ENCODE data around the gene GLRX5.

Gene GLRX5

GRCh38 chr14:95534299-95535225 is at the start of gene GLRX5:
Gene GLRX5 (plus strand): TSS chr14:95535050. CDS start chr14:95535090, 40 bp downstream.
- peak within 1 kb of the TSS; percentile 83 for H3K4me3 ChIP-seq (ENCODE audit: low read depth, low read length)
- no peak for TF ChIP-seq CTCF (IDR thresholded peaks at IDR 0.05; ENCODE audit: control insufficient read depth, extremely low read depth, insufficient read depth)
- peak; percentile 100 for DNase-seq (ENCODE audit: low read depth)

GRCh38 chr14:95485222-95485819 is 49.5 kb upstream of the GLRX5 start:
- TF ChIP-seq CTCF (IDR thresholded peaks at IDR 0.05; ENCODE audit: control insufficient read depth, extremely low read depth, insufficient read depth): no peak
- no peak for DNase-seq (ENCODE audit: low read depth)
- H3K4me3 ChIP-seq (ENCODE audit: low read depth, low read length): no peak overlapping the region

- no peak for DNase-seq (ENCODE audit: low read depth)
- no peak overlapping the region for H3K4me3 ChIP-seq (ENCODE audit: low read depth, low read length)
- TF ChIP-seq CTCF (IDR thresholded peaks at IDR 0.05; ENCODE audit: control insufficient read depth, extremely low read depth, insufficient read depth): no peak
Observed at GRCh38 chr14:95486875-95487668, 47.8 kb upstream of the GLRX5 start.

- TF ChIP-seq CTCF (IDR thresholded peaks at IDR 0.05; ENCODE audit: control insufficient read depth, extremely low read depth, insufficient read depth): no peak
- no peak for DNase-seq (ENCODE audit: low read depth)
- H3K4me3 ChIP-seq (ENCODE audit: low read depth, low read length): no peak overlapping the region
Observed at GRCh38 chr14:95487669-95488084, 47.2 kb upstream of the GLRX5 start.

GRCh38 chr14:95488376-95489213 is 46.3 kb upstream of the GLRX5 start:
- no peak overlapping the region for H3K4me3 ChIP-seq (ENCODE audit: low read depth, low read length)
- DNase-seq (ENCODE audit: low read depth): no peak
- no peak for TF ChIP-seq CTCF (IDR thresholded peaks at IDR 0.05; ENCODE audit: control insufficient read depth, extremely low read depth, insufficient read depth)

All from LNCaP clone FGC (cell line).